ENCODE results near the gene CASP1.
A peak's percentile ranks its signal among the peaks of the same experiment; 100 is the strongest.
"Not testable (repeated sequence)": the region's sequence is repeated elsewhere in the genome, so short reads cannot be mapped to it uniquely, and the experiment has no call there.

Gene CASP1

DNA sequence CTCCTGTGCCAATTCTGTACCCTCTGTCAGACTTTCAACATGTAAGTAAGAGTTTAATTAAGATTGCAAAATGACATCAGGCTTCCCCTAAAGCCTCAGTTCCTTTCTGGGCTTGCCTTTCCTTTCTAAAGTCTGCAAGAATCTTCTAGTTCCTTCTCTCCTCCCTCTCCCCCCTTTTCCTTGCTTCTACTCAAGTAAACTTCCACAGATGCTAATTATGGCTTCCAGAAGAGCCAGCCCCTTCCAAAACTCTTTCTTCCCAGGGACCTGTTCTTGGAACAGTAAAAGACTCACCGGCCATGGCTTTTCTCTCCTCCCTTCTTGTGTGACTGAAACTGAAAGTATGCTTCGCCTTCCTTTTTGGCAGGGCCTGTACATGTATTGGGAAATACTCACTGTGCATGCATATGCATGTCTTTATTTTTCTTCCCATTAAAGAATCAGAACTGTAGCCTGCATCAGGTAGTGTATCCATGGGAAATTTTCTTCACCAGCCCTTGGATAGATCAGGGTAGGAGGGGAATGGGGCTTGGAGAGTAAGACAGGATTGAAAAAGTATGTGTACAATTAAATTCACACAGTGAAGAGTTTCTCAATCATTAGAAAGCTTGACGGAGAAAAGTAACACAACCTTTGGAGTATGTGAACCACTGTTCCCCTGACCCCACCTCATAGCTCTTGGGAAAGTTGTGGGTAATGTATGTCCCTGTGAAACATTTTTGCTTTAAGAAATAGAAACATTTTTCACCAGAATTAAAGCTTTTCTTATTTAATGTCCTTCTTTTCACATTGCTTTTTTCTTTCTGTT is at the start of gene CASP1:
Gene CASP1, minus strand, starts transcription at position 332 of the 808 bp plus-strand sequence. Its CDS starts 31 bp downstream, at position 301.
- H3K9ac ChIP-seq, result peak within 1 kb of the TSS; percentile 57; the same call in 1 of the 2 replicates
- H3K4me2 ChIP-seq, result peak within 1 kb of the TSS; percentile 43
- H3K36me3 ChIP-seq (ENCODE audit: insufficient read depth), result no peaks in the 10 kb centered on the region
- H2AFZ ChIP-seq (ENCODE audit: low read depth), result peak within 1 kb of the TSS; percentile 58
- no peaks in the 10 kb centered on the region for H3K4me1 ChIP-seq (ENCODE audit: low read depth, poor library complexity, severe bottlenecking)
- no peaks in the 10 kb centered on the region for H3K27me3 ChIP-seq (ENCODE audit: insufficient read depth, low read depth)
- TF ChIP-seq, protein P1, sequence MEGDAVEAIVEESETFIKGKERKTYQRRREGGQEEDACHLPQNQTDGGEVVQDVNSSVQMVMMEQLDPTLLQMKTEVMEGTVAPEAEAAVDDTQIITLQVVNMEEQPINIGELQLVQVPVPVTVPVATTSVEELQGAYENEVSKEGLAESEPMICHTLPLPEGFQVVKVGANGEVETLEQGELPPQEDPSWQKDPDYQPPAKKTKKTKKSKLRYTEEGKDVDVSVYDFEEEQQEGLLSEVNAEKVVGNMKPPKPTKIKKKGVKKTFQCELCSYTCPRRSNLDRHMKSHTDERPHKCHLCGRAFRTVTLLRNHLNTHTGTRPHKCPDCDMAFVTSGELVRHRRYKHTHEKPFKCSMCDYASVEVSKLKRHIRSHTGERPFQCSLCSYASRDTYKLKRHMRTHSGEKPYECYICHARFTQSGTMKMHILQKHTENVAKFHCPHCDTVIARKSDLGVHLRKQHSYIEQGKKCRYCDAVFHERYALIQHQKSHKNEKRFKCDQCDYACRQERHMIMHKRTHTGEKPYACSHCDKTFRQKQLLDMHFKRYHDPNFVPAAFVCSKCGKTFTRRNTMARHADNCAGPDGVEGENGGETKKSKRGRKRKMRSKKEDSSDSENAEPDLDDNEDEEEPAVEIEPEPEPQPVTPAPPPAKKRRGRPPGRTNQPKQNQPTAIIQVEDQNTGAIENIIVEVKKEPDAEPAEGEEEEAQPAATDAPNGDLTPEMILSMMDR (conservative IDR thresholded peaks at IDR 0.05; ENCODE audit: low read depth, low read length), result no peak
- no peaks in the 10 kb centered on the region for H3K79me2 ChIP-seq (ENCODE audit: insufficient read depth, low read depth)
- peak within 1 kb of the TSS; percentile 29; the same call in 1 of the 2 replicates for H3K27ac ChIP-seq
- H4K20me1 ChIP-seq (ENCODE audit: insufficient read depth), result no peaks in the 10 kb centered on the region
- H3K4me3 ChIP-seq (IDR thresholded peaks at IDR 0.05; ENCODE audit: insufficient read depth, low read depth, low read length), result no peak within 1 kb of the TSS

DNA sequence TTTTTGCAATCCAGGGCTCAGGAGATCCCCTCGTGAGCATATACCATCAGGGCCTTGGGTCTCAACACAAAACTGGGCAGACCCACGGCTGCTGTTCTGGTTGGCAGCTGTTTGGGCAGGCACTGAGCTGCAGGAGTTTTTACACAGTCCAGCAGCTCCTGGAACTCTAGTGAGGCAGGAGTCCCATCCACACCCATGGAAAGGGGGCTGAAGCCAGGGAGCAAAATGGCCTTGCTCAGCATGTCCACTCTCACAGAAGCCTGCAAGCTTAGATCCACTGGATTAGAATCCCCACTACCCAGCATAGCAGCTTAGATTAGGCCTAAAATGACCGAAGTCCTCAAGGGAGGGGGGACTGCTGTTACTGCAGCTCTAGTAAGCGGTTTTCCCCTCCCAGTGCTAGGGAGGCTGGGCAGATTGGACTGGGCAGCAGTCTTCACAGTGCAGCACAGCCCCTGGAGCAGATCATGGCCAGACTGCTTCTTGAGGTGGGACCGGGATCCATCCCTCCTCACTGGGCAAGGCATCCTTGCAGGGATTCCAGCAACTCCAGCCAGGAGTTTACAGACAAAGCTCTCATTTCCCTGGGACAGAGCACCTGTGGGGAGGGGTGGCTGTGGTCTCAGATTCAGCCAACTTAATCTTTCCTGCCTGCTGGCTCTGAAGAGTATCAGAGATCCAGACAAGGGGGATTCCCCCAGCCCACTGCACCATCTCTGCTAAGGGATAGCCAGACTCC is 46.6 kb upstream of the CASP1 start:
- H3K4me1 ChIP-seq (ENCODE audit: low read depth, poor library complexity, severe bottlenecking), result no peaks in the 10 kb centered on the region
- H3K36me3 ChIP-seq (ENCODE audit: insufficient read depth), result no peaks in the 10 kb centered on the region
- H3K4me3 ChIP-seq (IDR thresholded peaks at IDR 0.05; ENCODE audit: insufficient read depth, low read depth, low read length), result no peak overlapping the region
- TF ChIP-seq, protein P1 (conservative IDR thresholded peaks at IDR 0.05; ENCODE audit: low read depth, low read length), result no peak
- no peak overlapping the region for H3K27ac ChIP-seq
- no peak overlapping the region for H3K4me2 ChIP-seq
- H3K27me3 ChIP-seq (ENCODE audit: insufficient read depth, low read depth), result no peaks in the 10 kb centered on the region
- H3K9ac ChIP-seq, result no peak overlapping the region
- no peak overlapping the region for H2AFZ ChIP-seq (ENCODE audit: low read depth)
- H4K20me1 ChIP-seq (ENCODE audit: insufficient read depth), result no peaks in the 10 kb centered on the region
- H3K79me2 ChIP-seq (ENCODE audit: insufficient read depth, low read depth), result no peaks in the 10 kb centered on the region

DNA sequence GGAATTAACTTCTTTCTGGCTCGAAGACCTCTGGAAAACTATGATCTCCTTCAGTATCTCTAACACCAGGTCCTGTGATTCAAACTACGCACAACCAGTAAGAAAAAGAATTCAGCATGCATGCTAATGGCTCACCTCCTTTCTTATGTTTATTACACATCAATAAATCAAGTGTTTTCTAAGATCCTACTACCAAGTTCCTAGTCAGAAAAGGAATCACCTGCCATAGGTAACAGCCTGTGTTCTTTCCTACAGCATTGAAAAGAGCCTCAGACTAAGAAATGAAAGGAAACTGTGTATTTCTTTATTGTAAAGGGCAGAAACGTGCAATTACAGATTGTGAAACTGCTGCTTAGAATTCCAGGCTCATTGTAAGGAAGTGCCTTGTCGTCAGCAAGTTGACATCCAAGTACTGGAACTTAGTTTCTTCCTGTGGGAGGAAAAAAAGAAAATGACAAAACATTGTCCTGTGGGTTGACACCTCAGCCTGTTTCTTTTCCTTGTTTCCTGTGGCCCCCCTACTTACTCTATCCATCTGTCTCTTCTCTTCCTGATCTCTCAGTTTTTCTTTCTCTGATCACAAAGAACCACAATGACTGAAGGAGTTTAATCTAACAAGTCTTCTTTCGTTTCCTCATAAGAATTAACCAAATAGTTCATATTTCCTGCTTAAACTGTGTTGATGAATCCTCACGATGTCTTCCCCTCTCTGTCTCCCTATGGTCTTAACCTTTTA is 45.4 kb upstream of the CASP1 start:
- not testable (repeated sequence) for H3K4me1 ChIP-seq (ENCODE audit: low read depth, poor library complexity, severe bottlenecking); H3K36me3 ChIP-seq (ENCODE audit: insufficient read depth); H3K9ac ChIP-seq; H4K20me1 ChIP-seq (ENCODE audit: insufficient read depth); H3K27ac ChIP-seq; H3K27me3 ChIP-seq (ENCODE audit: insufficient read depth, low read depth); H3K4me3 ChIP-seq (IDR thresholded peaks at IDR 0.05; ENCODE audit: insufficient read depth, low read depth, low read length); H3K79me2 ChIP-seq (ENCODE audit: insufficient read depth, low read depth); H3K4me2 ChIP-seq; H2AFZ ChIP-seq (ENCODE audit: low read depth)

DNA sequence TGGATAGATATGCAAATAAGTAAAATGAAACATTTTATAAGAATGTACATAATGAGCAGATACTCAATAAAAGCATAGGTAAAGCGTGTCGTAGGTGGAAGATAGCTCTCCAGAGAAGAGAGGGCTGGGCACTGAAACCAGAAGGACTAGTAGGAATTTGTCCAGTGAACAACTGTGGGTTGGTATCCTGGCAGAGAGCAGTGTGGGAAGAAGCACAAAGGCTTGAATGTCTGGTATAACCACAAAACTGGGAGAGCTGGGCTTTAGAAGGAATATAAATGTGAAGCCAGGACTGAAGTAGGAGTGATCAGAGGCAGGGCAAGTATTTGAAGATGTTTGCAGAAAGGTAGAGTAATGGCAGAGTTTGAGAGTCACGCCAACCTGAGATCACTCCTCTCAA is 43.3 kb upstream of the CASP1 start:
- Histone ChIP-seq H3K27me3 (ENCODE audit: insufficient read depth, low read depth) (no peaks in the 10 kb centered on the region), H3K4me3 (IDR thresholded peaks at IDR 0.05; ENCODE audit: insufficient read depth, low read depth, low read length) (no peak overlapping the region), H3K27ac (no peak overlapping the region), H3K79me2 (ENCODE audit: insufficient read depth, low read depth) (no peaks in the 10 kb centered on the region), H2AFZ (ENCODE audit: low read depth) (no peak overlapping the region), H3K9ac (no peak overlapping the region), H3K36me3 (ENCODE audit: insufficient read depth) (no peaks in the 10 kb centered on the region), H3K4me1 (ENCODE audit: low read depth, poor library complexity, severe bottlenecking) (no peaks in the 10 kb centered on the region), H4K20me1 (ENCODE audit: insufficient read depth) (no peaks in the 10 kb centered on the region), H3K4me2 (no peak overlapping the region)
- TF ChIP-seq, protein P1 (conservative IDR thresholded peaks at IDR 0.05; ENCODE audit: low read depth, low read length), result no peak

DNA sequence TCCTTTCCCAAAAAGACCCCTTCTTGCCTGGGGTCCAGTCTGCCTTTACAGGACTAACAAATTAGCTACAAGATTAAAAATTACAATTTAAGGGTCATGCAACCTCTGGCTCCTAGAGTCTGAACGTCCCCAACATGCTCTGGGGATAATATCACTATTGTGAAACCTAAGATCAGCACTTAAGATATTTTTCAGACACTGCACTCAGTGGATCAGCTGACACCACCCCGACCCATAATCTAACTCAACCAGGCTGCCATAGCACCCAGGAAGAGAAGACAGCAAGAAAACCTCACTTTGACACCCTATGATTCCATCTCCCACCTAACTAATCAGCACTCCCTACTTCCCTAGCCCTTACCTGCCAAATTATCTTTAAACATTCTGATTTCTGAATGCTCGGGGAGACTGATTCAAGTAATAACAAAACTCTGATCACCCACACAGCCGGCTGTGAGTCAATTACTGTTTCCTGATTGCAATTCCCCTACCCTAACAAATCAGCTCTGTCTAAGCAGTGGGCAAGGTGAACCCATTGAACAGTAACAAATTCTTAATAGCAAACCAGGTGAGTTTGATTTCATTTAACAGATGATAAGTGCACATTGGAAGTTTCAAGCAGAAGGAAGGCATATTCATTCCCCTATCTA is 42.3 kb upstream of the CASP1 start:
- H3K27me3 ChIP-seq (ENCODE audit: insufficient read depth, low read depth); H3K36me3 ChIP-seq (ENCODE audit: insufficient read depth); H3K4me1 ChIP-seq (ENCODE audit: low read depth, poor library complexity, severe bottlenecking); H3K9ac ChIP-seq; H3K27ac ChIP-seq; H2AFZ ChIP-seq (ENCODE audit: low read depth); H3K4me2 ChIP-seq; H4K20me1 ChIP-seq (ENCODE audit: insufficient read depth); H3K4me3 ChIP-seq (IDR thresholded peaks at IDR 0.05; ENCODE audit: insufficient read depth, low read depth, low read length); H3K79me2 ChIP-seq (ENCODE audit: insufficient read depth, low read depth): not testable (repeated sequence)
